ENCODE measurements around the gene GALNT15.

- no peak for TF ChIP-seq EP300 (IDR thresholded peaks at IDR 0.05; ENCODE audit: borderline replicate concordance)
- no peak for TF ChIP-seq NFIC (IDR thresholded peaks at IDR 0.05)
Measured at GRCh38 chr3:16227566-16227965, 53.1 kb downstream of the GALNT15 start.

Data from Ishikawa (cell line).